ENCODE data around the gene SEMA3F.

SEMA3F gene

GRCh38 chr3:50156549-50157493 is 1.7 kb downstream of the SEMA3F start:
- H3K27ac ChIP-seq, result no peak overlapping the region
- H3K36me3 ChIP-seq (ENCODE audit: insufficient read depth, low read length), result no peaks in the 10 kb centered on the region
- H3K4me3 ChIP-seq, result peak overlapping the region; percentile 69
- no peaks in the 10 kb centered on the region for H3K9me3 ChIP-seq (ENCODE audit: low read depth, low read length)
- H3K9ac ChIP-seq (ENCODE audit: insufficient read length), result no peak overlapping the region
- no peak for TF ChIP-seq POLR2AphosphoS5 (IDR thresholded peaks at IDR 0.05; ENCODE audit: borderline replicate concordance, low read depth, low read length)
- TF ChIP-seq EZH2 (IDR thresholded peaks at IDR 0.05), result no peak
- no peak for TF ChIP-seq FOXP2 (optimal IDR thresholded peaks at IDR 0.05; ENCODE audit: control extremely low read depth, extremely low read length, insufficient read depth)
- DNase-seq (ENCODE audit: low read depth, low spot score), result no peak

DNA sequence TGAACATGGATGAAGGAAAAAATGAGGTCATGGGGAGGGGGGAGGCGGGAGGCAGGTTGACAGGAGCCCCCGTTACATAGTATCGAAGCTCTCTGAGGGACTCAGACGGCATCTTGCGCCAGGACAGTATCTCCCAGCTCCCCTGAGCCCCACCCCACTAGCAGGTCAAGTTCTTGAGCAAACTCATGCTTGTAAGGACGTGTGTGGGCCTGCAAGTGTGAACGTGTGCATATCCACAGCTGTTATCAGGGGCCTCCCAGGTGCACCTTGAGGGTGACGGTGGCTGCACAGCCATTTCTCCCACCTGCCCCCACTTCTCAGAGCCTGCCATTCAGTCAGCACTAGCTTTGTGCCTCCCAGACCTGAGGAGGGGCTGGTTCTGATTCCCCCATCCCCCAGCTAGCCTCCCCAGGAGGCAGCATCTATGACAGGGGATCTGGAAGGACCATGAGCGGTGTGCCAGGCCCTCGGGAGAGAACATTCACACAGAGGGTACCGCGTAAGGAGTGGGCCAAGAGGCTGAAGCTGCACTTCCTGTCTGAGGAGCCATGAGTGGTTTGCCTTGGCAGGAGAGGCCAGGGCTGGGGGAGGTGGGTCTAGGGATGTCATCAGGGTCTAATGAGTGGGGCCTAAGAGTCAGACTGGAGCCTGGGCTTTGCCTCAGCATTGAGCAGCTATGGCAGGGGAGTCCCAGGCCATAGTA is 2.9 kb downstream of the SEMA3F start:
- Histone ChIP-seq H3K36me3 (ENCODE audit: insufficient read depth, low read length) (no peaks in the 10 kb centered on the region), H3K4me3 (no peak overlapping the region), H3K27ac (no peak overlapping the region), H3K9ac (ENCODE audit: insufficient read length) (no peak overlapping the region), H3K9me3 (ENCODE audit: low read depth, low read length) (no peaks in the 10 kb centered on the region)
- TF ChIP-seq EZH2 (IDR thresholded peaks at IDR 0.05) (no peak), FOXP2 (optimal IDR thresholded peaks at IDR 0.05; ENCODE audit: control extremely low read depth, extremely low read length, insufficient read depth) (no peak), POLR2AphosphoS5 (IDR thresholded peaks at IDR 0.05; ENCODE audit: borderline replicate concordance, low read depth, low read length) (no peak)
- no peak for DNase-seq (ENCODE audit: low read depth, low spot score)

GRCh38 chr3:50158530-50159146 is 3.5 kb downstream of the SEMA3F start:
- TF ChIP-seq EZH2 (IDR thresholded peaks at IDR 0.05) (no peak), FOXP2 (optimal IDR thresholded peaks at IDR 0.05; ENCODE audit: control extremely low read depth, extremely low read length, insufficient read depth) (no peak)
- DNase-seq (ENCODE audit: low read depth, low spot score), result no peak
- Histone ChIP-seq H3K9ac (ENCODE audit: insufficient read length) (no peak overlapping the region), H3K4me3 (no peak overlapping the region), H3K9me3 (ENCODE audit: low read depth, low read length) (no peaks in the 10 kb centered on the region), H3K36me3 (ENCODE audit: insufficient read depth, low read length) (no peaks in the 10 kb centered on the region), H3K27ac (no peak overlapping the region)

DNA sequence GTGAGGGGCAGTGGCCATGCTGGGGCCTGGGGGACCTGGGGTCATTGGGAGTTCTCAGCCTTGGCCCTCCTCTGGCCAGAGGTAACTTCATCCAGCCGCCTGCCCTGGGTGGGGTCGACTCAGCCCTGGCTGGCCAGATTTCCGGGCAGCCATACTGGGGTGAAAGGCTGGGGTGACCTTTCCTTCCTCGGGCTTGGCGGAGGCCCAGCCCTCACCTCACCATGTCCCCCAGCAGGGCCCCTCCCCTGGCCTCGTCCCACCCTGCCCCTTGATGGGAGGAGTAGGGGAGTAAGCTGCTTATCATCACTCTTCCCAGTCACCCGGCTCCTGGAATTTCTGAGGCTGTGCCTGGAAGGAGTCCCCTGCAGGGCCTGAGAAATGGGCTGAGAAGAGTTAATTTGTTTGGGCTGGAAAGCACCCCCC is 5.4 kb downstream of the SEMA3F start:
- H3K9ac ChIP-seq (ENCODE audit: insufficient read length), result no peak overlapping the region
- TF ChIP-seq POLR2AphosphoS5 (IDR thresholded peaks at IDR 0.05; ENCODE audit: borderline replicate concordance, low read depth, low read length), result no peak
- no peak for TF ChIP-seq EZH2 (IDR thresholded peaks at IDR 0.05)
- TF ChIP-seq FOXP2 (optimal IDR thresholded peaks at IDR 0.05; ENCODE audit: control extremely low read depth, extremely low read length, insufficient read depth), result no peak
- no peak overlapping the region for H3K4me3 ChIP-seq
- no peaks in the 10 kb centered on the region for H3K36me3 ChIP-seq (ENCODE audit: insufficient read depth, low read length)
- no peak for DNase-seq (ENCODE audit: low read depth, low spot score)
- H3K9me3 ChIP-seq (ENCODE audit: low read depth, low read length), result no peaks in the 10 kb centered on the region
- no peak overlapping the region for H3K27ac ChIP-seq

DNA sequence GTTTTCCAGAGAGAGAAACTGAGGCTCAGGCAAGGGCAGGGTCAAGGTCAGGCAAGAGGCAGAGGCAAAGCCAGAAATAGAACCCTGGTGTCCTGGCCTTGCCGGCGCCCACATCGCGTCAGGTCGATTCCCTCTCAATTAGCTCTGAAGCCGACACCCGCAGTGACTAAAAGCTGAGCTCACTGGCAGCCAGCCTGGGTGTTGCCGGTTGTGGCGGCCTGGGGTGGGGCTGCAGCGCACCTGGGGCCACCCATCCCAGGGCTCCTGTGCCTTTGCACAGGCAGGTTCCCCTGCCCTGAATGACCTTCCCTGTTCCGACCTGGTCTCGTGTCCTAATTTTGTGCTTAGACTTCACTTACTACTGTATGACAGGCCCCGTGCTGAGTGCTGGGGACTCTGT is 6.2 kb downstream of the SEMA3F start:
- H3K27ac ChIP-seq, result no peak overlapping the region
- H3K9ac ChIP-seq (ENCODE audit: insufficient read length), result no peak overlapping the region
- no peak for DNase-seq (ENCODE audit: low read depth, low spot score)
- TF ChIP-seq POLR2AphosphoS5 (IDR thresholded peaks at IDR 0.05; ENCODE audit: borderline replicate concordance, low read depth, low read length) (no peak), EZH2 (IDR thresholded peaks at IDR 0.05) (no peak), FOXP2 (optimal IDR thresholded peaks at IDR 0.05; ENCODE audit: control extremely low read depth, extremely low read length, insufficient read depth) (no peak)
- H3K9me3 ChIP-seq (ENCODE audit: low read depth, low read length), result no peaks in the 10 kb centered on the region
- no peaks in the 10 kb centered on the region for H3K36me3 ChIP-seq (ENCODE audit: insufficient read depth, low read length)
- H3K4me3 ChIP-seq, result no peak overlapping the region

DNA sequence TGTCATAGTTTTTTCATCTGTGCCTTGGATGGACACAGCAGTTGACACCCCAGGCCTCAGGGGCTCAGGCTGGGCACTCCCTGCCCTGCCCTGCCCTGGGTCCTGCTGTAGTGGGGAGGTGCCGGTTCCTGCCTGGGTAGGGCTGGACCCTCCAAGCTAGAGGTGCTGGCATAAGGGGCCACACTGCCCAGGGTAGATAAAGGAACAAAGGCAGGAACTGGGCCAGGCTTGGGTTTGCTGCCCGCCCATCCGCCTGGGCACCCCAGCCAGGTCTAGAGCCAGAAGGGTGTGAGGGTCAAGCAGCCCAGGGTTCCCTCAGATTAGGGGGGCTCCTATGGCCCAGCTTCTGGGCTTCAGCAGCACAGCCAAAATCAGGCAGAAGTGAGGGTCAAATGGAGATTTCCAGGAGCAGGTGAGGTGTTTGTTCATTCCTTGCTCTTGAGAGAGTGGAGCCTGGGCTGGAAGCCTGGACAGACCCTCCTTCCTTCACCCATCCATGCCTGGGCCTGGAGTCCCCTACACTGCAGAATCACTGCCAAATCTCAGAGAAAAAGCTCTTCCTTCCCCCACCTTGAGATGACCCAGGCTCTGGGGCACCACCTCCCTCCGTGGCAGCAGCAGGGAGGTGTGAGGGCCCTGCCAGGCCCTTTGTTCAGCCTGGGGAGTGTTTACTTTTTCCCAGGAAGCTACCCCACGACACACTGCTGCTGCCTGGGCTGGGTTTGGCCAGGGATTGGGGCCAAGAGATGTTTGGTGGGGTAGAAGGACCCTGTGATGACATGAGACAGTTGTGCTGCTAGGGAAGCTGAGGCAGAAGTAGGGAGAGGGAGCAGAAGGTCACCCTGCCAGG is 7.1 kb downstream of the SEMA3F start:
- no peak overlapping the region for H3K27ac ChIP-seq
- TF ChIP-seq POLR2AphosphoS5 (IDR thresholded peaks at IDR 0.05; ENCODE audit: borderline replicate concordance, low read depth, low read length) (no peak), EZH2 (IDR thresholded peaks at IDR 0.05) (no peak), FOXP2 (optimal IDR thresholded peaks at IDR 0.05; ENCODE audit: control extremely low read depth, extremely low read length, insufficient read depth) (no peak)
- no peaks in the 10 kb centered on the region for H3K9me3 ChIP-seq (ENCODE audit: low read depth, low read length)
- no peaks in the 10 kb centered on the region for H3K36me3 ChIP-seq (ENCODE audit: insufficient read depth, low read length)
- no peak for DNase-seq (ENCODE audit: low read depth, low spot score)
- H3K4me3 ChIP-seq, result no peak overlapping the region
- no peak overlapping the region for H3K9ac ChIP-seq (ENCODE audit: insufficient read length)

DNA sequence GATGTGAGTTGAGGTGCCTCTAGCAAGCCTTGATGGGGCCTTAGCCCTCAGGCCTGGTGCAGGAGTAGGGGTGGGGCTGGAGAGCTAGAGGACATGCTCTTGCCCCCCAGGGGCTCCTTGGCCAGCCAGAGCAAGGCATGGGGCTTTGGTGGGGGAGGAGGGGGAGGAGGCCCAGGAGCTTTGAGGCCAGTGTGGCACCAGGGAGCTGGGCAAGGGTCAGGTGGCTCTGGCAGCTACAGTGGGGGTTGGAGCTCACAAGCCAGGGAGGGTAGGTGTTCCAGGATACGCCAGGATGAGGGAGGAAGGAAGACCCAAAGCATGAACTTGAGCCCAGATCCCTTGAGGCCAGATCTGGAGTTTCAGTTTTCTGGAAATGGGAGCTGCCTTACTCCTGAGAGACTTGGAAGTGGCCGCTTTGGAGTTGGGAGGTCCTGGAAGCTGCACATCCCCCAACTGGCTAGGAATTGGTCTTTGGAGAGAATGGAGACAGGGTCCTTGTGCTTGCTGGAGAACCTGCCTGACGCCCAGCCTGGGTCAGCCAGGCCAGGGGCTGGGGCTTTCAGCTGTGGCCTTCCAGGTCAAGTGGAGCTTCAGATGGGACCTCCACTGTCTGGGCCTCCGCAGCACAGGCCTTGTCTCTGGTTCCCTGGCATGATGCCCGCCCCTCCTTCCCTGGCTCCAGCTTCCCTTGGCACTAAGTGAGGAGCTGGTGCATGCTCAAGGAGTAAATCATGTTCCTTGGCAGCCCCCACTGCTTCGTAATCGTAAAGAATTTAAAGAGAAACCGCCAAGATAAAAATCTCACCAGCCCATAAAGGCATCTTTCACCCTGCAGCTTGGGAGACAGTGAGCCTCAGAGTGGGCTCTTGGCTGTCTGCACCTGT is 8.7 kb downstream of the SEMA3F start:
- no peak for DNase-seq (ENCODE audit: low read depth, low spot score)
- TF ChIP-seq POLR2AphosphoS5 (IDR thresholded peaks at IDR 0.05; ENCODE audit: borderline replicate concordance, low read depth, low read length) (no peak), EZH2 (IDR thresholded peaks at IDR 0.05) (no peak), FOXP2 (optimal IDR thresholded peaks at IDR 0.05; ENCODE audit: control extremely low read depth, extremely low read length, insufficient read depth) (no peak)
- Histone ChIP-seq H3K4me3 (no peak overlapping the region), H3K36me3 (ENCODE audit: insufficient read depth, low read length) (no peaks in the 10 kb centered on the region), H3K9me3 (ENCODE audit: low read depth, low read length) (no peaks in the 10 kb centered on the region), H3K9ac (ENCODE audit: insufficient read length) (no peak overlapping the region), H3K27ac (no peak overlapping the region)

Measured in SK-N-MC (cell line).